Endothelial cell (in vitro differentiated cells): ENCODE results near the gene KLF11. TPM values are rescaled to one million over a fixed set of nuclear protein-coding genes. Genes with fewer than 3 reads are reported as not detected.

Source experiments
- DNase-seq: peaks from one replicate; pipeline ENCODE4 v3.0.0; 2021; ENCODE audit warnings: low spot score
- H3K27ac Mint-ChIP-seq: one replicate; pipeline ENCODE4 v1.8.0; 2021; ENCODE audit warnings: mixed read lengths, inconsistent platforms; ENCODE audit not compliant: unreplicated experiment
- H3K27me3 Mint-ChIP-seq: one replicate; pipeline ENCODE4 v1.8.0; 2021; ENCODE audit warnings: mild to moderate bottlenecking, moderate library complexity, mixed read lengths, inconsistent platforms; ENCODE audit not compliant: unreplicated experiment
- H3K36me3 Mint-ChIP-seq: one replicate; pipeline ENCODE4 v1.8.0; 2021; ENCODE audit warnings: mild to moderate bottlenecking, low read depth, mixed read lengths, inconsistent platforms; ENCODE audit not compliant: unreplicated experiment
- H3K4me1 Mint-ChIP-seq: one replicate; pipeline ENCODE4 v1.8.0; 2021; ENCODE audit warnings: mild to moderate bottlenecking, mixed read lengths, inconsistent platforms; ENCODE audit not compliant: unreplicated experiment
- H3K4me3 Mint-ChIP-seq: one replicate; pipeline ENCODE4 v1.8.0; 2021; ENCODE audit warnings: mild to moderate bottlenecking, mixed read lengths, inconsistent platforms; ENCODE audit not compliant: unreplicated experiment
- H3K9me3 Mint-ChIP-seq: one replicate; pipeline ENCODE4 v1.8.0; 2021; ENCODE audit warnings: mixed read lengths, inconsistent platforms; ENCODE audit not compliant: unreplicated experiment
- total RNA-seq: library from RNA; stranded (reverse); fragmentation: NEBNext Ultra II Directional; extraction: Animal tissue kit (Norgen Biotek cat#: 25700); gene quantifications from one replicate; pipeline ENCODE4 v1.2.1, GENCODE V29; 2021; ENCODE audit not compliant: unreplicated experiment
- TF ChIP-seq, protein P1 (sequence below): fragments of 200-600 bp; sonication (generic); IDR thresholded peaks from one replicate; pipeline ENCODE4 v1.5.0; 2021; ENCODE audit warnings: antibody characterized with exemption; ENCODE audit not compliant: unreplicated experiment

Gene KLF11
- total RNA-seq, 1 donor from 2014 or later, result 8.2 TPM

DNA sequence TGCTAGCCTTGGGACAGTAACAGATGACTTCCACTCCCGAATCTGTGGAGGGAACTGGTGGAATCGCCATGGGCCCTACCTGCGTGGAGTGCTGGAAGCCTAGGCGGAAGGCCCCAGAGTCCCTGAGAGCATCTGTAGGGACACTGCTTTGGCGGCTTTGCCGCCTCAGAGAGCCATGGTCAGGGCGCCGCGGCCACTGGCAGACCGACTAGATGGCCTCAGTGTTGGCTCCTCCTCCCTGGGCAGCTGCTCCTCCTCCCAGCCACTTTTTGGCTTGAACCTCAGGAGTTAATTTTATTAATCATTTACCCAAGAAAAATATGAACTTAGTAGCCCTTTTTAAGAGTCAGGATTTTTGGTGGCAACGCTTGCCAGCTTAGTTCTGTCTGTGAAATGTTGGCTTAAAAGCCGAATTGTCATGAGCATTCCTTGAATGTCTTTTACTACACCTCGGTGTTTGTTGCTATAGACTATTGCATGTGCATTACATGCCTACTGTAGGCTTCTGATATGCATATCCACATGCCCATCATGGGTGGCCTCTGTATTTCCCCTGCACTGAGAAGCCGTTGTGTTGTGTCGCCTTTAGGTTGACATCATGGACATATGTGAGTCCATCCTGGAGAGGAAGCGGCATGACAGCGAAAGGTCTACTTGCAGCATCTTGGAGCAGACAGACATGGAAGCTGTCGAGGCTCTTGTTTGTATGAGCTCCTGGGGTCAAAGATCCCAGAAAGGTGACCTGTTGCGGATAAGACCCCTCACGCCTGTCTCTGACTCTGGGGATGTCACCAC, 2.4 kb downstream of the KLF11 start:
- H3K36me3 Mint-ChIP-seq, result peaks cover 15% of the 10 kb centered on the region
- no peak overlapping the region for H3K27ac Mint-ChIP-seq
- peaks cover 14% of the 10 kb centered on the region for H3K27me3 Mint-ChIP-seq
- H3K9me3 Mint-ChIP-seq, result no peaks in the 10 kb centered on the region
- no peak for DNase-seq
- peaks cover 8% of the 10 kb centered on the region for H3K4me1 Mint-ChIP-seq
- H3K4me3 Mint-ChIP-seq, result peak overlapping the region; percentile 21
- TF ChIP-seq, protein P1, sequence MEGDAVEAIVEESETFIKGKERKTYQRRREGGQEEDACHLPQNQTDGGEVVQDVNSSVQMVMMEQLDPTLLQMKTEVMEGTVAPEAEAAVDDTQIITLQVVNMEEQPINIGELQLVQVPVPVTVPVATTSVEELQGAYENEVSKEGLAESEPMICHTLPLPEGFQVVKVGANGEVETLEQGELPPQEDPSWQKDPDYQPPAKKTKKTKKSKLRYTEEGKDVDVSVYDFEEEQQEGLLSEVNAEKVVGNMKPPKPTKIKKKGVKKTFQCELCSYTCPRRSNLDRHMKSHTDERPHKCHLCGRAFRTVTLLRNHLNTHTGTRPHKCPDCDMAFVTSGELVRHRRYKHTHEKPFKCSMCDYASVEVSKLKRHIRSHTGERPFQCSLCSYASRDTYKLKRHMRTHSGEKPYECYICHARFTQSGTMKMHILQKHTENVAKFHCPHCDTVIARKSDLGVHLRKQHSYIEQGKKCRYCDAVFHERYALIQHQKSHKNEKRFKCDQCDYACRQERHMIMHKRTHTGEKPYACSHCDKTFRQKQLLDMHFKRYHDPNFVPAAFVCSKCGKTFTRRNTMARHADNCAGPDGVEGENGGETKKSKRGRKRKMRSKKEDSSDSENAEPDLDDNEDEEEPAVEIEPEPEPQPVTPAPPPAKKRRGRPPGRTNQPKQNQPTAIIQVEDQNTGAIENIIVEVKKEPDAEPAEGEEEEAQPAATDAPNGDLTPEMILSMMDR, result no peak

DNA sequence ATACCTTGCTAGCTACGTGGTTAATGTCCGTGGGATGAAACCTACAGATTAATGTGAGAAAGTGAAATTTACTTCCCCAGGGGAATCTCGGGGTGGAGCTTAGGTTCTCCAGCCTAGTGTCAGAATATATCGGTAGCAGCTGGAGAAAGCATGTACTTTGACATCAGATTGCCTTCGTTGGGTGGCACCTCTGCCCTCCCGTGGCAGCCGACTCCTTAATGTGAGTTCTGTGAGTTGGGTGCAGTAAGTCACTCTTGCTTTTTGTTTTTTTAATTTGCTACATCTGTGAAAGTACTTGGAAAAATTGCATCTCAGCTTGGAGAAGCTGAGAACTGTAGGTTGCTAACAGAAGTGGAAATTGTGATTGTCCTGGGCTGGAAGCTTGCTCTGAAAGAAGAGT, 3.6 kb downstream of the KLF11 start:
- no peaks in the 10 kb centered on the region for H3K9me3 Mint-ChIP-seq

DNA sequence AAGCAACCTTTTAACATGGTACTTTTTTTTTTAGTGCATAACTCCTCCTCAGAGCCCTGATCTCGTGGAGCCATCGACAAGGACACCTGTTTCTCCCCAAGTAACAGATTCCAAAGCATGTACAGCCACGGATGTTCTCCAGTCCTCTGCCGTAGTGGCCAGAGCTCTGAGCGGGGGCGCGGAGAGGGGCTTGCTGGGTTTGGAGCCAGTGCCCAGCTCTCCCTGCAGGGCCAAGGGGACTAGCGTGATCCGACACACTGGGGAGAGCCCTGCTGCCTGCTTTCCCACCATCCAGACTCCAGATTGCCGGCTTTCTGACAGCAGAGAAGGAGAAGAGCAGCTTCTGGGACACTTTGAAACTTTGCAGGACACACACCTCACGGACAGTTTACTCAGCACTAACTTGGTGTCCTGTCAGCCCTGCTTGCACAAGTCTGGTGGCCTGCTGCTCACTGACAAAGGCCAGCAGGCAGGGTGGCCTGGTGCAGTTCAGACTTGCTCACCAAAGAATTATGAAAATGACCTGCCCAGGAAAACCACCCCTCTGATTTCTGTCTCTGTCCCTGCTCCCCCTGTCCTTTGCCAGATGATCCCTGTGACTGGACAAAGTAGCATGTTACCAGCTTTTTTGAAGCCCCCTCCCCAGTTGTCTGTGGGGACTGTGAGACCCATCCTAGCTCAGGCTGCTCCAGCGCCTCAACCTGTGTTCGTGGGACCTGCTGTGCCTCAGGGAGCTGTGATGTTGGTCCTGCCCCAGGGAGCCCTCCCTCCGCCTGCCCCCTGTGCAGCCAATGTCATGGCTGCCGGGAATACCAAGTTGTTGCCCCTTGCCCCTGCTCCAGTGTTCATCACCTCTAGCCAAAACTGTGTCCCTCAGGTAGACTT, 4.5 kb downstream of the KLF11 start:
- Mint-ChIP-seq H3K4me1 (peaks cover under 1% of the 10 kb centered on the region), H3K27me3 (peaks cover 7% of the 10 kb centered on the region), H3K36me3 (peaks cover 9% of the 10 kb centered on the region), H3K9me3 (no peaks in the 10 kb centered on the region), H3K27ac (no peak overlapping the region), H3K4me3 (no peak overlapping the region)
- no peak for DNase-seq
- TF ChIP-seq, protein P1, result no peak

More for the DNA sequence above, 3.6 kb downstream of the KLF11 start:
- Mint-ChIP-seq H3K27ac (no peak overlapping the region), H3K4me1 (peaks cover 7% of the 10 kb centered on the region), H3K27me3 (peaks cover 7% of the 10 kb centered on the region), H3K36me3 (peaks cover 9% of the 10 kb centered on the region), H3K4me3 (no peak overlapping the region)
- no peak for DNase-seq
- TF ChIP-seq, protein P1, result no peak

DNA sequence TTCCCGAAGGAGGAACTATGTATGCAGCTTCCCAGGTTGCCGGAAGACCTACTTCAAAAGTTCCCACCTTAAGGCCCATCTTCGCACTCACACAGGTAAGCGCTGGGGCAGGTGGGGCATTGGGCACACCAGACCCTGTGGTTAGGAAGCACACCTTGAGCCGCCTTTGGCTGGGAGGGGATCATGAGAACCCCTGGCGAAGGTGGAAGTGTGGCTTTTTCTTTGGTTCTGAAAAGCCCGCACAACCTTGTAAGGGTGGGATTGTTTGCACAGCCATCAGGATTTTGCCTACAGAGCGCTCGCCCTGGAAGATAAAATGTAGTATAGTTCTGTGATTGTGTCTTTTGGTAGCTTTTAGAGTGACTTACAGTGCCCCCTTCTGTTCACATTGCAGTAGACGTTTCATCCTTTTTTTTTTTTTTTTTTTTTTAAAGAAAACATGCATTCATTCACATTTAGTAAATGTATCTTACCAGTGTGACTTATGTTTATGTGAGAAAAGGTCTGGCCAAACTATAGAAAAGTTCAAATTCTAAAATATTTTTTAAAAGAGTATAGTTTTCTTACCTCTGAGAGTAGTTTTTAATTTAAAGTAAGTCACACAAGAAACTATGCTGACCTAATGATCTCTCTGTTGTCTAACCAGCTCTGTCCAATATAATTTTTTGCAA, 5.3 kb downstream of the KLF11 start:
- Mint-ChIP-seq H3K4me1 (peaks cover 8% of the 10 kb centered on the region), H3K36me3 (peaks cover 9% of the 10 kb centered on the region), H3K27me3 (peaks cover 7% of the 10 kb centered on the region), H3K4me3 (no peak overlapping the region), H3K27ac (no peak overlapping the region), H3K9me3 (no peaks in the 10 kb centered on the region)
- TF ChIP-seq, protein P1, result peak; percentile 67
- no peak for DNase-seq
